NCI-H774 (cell line): ENCODE measurements around the gene GOPC.
"Not testable (repeated sequence)": the region's sequence is repeated elsewhere in the genome, so short reads cannot be mapped to it uniquely, and the experiment has no call there.

Experiments
- DNase-seq: peaks from one replicate; lab custom pipeline; 2025; lab: John Stamatoyannopoulos, UW

Gene GOPC

DNA sequence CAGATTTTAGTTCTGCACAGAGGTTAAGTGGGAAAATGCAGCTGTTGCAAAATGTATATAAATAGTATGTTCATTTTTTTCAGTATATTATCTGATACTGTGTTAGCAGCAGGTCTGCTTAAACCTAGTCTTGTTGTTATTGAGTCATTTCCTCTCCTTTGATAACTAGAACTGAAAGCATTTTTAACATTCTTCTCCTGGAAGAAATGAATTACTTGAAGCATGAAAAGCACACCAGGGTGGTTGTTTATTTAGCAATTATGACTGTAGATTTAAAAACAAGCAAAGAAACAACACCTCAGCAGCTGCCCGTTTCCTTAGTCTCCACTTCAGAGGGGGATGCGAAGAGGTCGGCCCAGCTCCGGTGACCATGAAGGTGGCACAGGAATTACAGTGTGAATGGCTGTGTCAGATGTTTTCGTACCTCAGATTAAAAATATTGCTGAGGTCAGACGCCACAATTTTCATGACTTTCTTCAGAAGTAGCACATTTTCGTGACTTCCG lies 53.5 kb downstream of the GOPC start:
- no peak for DNase-seq

DNA sequence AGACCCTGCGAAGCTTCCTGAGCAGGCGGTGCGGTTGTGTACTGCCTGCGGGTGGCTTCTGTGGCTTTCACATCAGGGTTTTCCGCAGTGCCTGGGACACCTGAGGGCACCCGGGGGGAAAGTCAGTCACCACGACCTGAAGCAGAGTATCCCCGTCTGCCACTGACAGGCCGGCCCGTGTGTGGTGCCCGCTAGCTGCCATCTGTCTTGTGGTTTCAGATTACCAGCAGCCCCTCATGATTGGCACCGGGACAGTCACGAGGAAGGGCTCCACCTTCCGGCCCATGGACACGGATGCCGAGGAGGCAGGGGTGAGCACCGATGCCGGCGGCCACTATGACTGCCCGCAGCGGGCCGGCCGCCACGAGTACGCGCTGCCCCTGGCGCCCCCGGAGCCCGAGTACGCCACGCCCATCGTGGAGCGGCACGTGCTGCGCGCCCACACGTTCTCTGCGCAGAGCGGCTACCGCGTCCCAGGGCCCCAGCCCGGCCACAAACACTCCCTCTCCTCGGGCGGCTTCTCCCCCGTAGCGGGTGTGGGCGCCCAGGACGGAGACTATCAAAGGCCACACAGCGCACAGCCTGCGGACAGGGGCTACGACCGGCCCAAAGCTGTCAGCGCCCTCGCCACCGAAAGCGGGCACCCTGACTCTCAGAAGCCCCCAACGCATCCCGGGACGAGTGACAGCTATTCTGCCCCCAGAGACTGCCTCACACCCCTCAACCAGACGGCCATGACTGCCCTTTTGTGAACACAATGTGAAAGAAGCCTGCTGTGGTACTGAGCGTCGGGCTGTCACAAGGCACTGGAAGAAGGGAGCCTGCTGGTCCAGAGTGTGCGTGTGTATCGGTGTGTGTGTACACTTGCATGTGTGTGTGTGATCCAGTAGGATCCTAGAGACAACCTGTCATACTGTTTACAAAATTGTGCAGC lies 54.4 kb downstream of the GOPC start:
- no peak for DNase-seq

DNA sequence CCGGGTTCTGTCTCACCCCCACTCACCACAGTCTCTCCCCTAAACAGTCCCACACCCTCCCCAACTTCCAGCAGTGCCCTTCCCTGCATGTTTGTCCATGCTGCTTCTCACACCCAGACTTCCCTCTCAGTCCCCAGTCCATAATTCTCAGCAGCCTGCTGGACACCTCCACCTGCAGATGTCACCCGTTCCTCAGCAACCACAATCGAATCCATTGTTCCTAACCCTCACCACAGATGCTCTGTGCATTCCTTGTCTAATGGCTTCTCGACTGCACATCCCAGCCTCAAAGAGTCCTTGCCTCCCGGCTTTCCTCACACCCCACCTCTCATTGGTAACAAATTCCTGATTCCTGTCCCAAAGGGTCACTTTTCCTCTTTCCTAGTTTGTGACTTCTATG lies 55.6 kb downstream of the GOPC start:
- DNase-seq, result no peak

DNA sequence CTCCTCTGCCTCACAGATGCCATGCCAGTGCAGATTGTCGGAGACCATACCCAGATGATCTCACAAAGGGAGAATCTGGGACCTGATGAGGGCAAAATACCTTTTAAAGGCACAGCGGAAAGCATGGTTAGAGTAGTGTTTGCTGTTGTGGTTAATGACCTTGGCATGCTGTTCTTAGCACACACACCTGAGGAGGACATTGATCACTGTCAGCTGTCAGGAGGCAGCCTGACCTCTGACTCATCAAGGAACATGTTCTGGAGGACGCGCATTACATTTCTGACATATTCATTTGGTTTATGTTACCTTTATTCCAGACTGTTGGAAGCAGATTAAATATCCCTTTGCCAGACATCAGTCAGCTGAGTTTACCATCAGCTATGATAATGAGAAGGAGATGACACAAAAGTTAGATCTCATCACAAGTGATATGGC lies 57.1 kb downstream of the GOPC start:
- no peak for DNase-seq

DNA sequence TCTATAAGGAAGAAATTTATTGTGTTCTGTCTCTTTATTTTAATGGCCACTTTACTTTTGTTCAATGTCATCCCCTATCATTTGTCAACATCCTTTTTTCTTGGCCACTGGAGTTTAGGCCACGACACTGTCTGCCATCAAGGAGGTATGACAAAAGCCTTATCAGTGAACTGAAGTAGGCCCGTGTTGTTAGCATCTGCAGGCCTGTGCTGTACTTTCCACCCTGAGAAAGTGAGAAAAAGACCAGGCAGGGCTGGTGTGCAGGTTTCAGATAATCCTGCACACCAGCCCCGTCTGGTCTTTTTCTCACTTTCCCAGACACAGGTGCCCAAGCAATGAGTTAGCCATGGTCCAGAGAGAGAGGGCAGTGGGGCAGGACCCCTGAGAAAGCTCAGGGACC lies 57.6 kb downstream of the GOPC start:
- no peak for DNase-seq

DNA sequence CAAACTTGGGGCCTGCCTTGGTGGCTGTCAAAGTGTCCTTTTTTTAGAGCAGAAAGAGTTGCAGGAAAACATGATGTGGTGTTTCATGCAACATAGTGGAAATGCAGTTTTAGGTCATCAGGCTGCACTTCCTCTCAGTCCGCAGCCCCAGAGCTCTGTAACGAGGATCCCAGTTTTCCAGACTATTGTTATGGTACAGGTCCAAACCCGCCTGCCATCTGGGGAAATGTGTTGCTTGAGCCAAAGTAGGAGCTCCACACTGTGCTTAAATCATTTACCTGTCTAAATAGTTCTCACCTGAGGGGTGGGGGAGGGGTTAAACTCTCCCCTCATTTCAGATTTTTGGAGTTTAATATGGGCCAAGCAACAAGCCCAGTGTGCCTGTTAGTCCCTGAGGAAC lies 59.8 kb downstream of the GOPC start:
- no peak for DNase-seq

DNA sequence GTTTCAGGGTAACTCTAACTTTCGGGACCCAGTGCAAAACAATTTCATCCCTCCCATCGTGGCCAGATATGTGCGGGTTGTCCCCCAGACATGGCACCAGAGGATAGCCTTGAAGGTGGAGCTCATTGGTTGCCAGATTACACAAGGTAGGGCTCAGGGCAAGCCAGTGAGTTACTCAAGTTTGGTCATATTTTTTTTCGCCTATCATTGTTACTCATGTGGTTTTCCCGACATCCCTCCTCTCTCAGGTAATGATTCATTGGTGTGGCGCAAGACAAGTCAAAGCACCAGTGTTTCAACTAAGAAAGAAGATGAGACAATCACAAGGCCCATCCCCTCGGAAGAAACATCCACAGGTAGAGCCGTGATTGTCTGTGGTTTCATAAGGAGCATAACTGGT lies 61.6 kb downstream of the GOPC start:
- DNase-seq, result no peak

DNA sequence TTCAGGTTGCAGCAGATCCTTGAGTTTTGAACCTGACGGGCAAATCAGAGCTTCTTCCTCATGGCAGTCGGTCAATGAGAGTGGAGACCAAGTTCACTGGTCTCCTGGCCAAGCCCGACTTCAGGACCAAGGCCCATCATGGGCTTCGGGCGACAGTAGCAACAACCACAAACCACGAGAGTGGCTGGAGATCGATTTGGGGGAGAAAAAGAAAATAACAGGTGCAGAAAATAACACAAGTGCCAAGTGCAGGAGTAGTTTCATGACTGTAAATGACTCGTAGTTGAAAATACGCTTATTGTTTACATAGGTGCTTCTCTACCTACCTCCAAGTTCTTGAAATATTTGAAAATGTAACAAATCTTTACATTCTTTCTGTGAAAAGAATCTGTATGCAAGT lies 63.7 kb downstream of the GOPC start:
- no peak for DNase-seq

DNA sequence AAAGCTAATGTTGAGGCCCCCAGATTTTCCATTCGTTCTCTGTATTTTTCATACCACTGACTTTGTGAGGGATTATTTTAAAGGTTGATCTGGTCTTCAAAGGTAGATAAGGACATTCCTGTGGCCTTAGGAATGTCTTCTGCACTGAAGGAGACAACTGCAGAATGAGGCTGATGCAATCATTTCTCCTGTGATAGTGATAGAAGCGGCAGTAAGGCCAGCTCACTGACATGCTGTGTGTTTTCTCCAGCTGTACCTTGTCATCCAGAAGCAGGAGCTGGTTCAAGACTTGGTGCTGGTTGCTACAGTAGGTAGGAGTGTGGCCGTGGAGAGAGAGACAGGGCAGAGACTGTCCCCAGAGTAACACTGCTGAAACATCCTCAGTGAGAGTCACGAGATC lies 66.0 kb downstream of the GOPC start:
- no peak for DNase-seq

DNA sequence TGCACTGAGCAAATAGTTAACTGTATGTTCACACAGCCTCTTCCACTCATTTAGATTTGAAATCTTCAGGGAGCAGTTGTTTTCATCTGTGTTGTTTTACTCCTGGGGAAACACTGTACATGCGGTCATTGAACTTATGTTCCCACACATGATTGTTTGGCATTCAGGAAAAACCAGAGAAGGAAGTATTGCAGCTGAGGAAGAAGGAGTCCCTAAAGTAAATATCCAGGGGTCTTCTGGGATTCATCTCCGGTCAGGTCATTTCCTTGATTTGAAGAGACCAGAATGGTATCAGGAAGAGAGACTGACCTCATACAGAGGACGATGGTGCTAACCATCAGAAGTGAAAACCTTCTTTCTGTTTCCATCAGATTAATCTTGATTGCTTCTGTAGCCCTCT lies 67.3 kb downstream of the GOPC start:
- no peak for DNase-seq

DNA sequence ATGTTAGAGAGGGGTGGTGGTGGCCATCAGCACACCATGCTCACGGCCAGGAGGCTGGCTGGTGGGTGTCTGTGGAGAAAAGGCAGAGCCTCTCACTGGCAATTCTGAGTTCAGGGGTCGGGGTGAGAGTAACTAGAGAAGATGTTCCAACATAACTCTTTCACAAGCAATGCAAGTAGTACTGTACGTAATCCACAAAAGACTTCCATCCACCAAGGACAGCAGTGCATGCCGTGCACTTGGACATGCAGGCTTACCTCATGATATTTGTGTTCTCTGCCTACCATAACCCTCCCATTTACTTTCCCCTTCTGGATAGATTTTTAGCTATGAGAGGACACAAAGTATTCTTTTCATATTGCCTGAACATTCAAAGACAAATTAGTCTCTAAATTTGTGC lies 68.5 kb downstream of the GOPC start:
- DNase-seq, result no peak

DNA sequence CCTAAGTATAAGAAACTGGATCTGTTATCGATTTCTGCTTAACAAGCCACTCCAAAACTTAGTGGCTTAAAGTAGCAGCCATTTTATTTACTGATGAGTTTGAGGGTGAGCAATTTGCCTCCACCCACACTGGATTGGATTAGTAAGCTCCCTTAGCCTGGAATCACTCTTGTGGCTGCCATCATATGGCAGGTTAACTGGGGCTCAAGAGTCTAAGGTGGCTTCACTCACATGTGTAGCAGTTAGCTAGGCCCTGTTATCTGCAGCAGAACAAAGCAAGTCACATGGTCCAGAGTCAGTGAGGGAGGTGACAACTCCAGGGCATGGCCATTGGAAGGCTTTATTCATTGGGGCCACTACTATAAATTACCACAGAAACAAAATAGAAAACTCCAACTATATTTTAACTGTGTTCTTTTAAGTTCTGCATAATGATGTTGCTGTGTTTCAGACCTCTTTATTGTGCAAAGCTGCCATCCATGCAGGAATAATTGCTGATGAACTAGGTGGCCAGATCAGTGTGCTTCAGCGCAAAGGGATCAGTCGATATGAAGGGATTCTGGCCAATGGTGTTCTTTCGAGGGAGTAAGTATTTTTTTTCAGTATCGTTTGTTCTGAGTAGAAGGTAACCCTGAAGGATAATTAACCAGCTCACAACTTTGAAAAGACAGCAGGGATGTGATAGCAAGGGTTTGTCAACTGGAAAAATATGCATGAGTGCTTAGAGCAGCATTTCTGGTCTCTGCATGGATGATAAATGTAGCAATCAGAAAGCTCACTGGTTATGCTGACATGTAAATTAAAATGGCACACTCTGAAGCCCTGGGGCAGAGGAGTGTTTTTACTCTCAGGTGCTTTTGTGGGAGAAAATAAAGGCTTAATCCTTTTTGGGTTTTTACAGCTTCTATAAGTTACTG lies 70.2 kb downstream of the GOPC start:
- no peak for DNase-seq

DNA sequence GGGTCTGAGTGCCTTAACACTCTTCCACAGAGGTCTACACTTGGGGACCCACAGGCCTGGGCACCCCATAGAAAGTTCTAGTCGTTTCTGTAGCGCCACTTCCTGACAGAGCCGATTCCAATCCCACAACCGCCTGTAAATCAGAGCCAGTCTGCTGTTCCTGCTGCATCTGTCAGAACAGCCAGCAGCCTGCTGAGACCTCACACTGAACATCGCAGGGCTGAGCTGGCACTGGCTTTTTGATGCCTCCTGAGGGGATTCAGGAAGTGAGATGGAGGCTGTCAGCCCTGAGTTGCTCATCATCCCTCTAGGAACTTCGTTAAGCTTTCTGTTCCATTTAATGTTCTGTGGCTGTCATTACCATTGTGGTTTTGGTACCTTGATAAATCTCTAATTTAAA lies 71.0 kb downstream of the GOPC start:
- DNase-seq, result no peak

DNA sequence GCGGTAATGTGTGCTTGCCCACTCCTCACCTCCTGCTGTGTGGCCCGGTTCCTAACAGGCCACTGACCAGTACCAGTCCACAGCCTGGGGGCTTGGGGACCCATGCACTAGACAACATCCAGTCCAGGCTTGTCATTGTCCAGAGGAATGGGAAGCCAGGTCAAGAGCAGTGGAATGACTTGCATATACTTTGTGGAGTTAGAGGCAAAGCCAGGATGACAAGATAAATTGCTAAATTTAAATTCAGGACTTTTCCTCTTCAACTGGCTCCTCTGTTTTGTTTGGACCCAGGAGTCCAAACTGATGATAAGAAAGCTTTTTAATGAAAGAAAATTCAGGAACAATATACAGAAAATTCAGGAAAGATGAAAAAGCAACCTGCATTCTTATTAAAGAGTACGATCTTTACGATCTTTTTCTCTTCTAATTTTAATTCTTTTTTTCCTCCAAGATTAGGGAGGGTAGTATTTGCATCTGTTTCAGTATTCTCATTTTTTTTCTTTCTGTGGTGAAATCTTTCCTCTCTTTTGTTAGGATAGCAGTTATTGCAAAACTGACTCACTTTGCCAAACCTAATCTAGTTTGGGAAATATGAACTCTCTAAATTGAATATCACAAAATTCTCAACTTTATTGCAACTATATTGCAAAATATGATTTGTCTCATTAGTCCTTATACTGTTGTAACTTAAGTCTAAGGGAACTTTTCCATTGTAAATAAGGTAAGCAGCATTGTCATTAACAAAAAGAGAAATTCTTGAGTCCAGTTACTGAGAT lies 71.7 kb downstream of the GOPC start:
- no peak for DNase-seq

DNA sequence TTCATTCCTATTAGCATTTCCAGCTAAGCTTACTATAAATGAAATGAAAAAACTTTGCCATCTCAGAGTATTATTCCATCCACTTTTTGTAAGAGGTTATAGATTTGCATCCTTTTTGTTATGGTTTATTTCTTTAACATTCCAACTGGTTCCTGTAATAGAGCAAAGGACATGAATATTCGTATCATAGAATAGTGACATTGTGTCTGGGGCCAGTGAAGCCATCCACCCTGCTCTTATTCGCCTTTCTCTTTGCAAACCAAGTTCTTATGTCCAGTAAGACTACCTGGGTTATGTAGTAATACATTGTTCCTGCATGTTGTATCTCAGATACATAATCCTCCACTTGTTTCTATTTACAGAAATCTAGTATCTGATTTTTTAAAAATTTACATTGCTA lies 76.7 kb downstream of the GOPC start:
- no peak for DNase-seq

DNA sequence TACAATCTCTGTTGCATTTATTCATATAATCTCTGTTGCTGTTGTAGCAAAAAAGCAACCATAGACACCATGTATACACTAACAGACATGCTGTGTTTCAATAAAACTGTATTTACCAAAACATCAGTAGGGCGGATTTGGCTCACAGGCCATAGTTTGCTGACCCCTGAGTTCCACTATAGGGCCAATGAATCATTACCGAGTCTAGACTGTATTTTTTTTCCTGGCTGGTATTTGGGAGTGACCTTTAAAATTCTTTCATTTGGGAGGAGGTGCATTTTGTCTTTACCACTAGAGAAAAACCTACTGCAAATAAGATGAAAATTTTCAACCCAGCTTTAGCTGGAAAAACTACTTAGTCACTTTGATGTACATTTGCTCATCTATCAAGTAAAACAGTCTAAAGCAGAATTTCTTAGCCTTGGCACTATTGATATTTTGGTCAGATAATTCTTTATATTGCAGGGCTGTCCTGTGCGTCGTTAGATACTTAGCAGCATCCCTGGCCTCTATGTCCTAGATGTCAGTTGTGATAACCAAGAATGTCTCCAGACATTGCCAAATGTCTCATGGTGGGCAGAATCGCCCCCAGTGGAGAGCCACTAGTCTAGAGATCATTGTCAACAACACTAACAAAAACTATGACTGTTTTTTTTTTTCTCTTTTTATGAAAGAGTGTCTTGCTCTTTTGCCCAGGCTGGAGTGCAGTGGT lies 80.4 kb downstream of the GOPC start:
- no peak for DNase-seq

DNA sequence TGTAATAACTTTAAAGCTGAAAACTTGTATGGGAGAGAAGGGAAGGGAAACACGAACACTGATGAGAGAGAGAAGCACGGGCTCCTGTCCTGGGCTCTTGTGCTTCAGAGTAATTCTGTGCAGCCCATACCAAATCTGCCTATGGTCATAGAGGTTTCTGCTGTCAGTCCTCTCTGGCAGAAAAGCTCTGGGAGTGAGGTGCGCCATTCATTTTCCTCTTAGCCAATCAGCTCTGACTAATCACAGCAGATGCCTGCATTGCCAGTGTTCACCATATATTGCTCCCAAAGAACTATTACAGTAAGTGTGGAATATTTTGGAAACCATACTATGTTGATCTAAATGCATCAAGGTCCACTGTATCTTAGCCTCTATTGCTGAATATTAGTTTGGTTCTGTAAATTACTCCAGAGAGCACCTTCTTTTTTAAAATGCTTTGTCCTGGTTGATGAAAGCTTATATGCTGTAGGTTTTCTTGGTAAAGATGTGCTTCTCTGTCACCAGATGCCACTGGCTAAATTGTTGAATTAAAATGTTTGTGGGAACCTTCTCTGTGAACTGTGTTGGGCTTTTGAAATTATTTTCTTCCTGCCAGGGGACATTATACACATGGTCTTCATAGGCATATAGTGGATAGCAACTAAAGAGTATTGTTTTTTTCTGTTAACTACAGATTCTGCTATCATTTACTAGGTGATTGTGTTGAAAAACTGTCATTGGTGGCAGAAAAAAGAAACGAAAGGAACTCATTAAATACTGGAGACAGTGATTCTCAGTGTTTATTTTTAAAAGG lies 81.5 kb downstream of the GOPC start:
- no peak for DNase-seq

DNA sequence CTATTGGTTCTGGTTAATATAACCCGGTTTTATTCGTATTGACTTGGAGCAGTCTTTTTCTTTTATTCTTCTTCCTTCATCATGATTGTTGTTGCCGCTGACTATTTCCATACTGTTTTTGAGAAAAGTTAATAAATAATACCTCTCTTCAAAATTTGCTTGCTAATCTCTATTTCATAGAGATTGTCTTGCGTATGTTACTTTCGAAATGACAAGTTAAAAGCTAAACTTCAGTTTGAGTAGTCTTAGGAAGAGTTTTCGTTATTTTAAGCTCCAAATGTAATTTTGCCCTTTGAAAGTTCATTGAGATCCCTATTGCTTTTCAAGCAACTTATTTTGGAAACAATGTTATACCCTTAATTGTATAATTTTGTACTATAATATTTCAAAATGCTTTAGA lies 83.4 kb downstream of the GOPC start:
- DNase-seq, result no peak

DNA sequence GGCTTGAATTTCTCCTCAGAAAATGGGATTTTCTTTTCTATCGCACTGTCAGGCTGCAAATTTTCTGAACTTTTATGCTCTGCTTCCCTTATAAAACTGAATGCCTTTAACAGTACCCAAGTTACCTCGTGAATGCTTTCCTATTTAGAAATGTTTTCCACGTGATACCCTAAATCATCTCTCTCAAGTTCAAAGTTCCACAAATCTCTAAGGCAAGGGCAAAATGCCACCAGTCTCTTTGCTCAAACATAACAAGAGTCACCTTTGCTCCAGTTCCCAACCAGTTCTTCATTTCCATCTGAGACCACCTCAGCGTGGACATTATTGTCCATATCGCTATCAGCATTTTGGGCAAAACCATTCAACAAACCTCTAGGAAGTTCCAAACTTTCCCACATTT lies 84.3 kb downstream of the GOPC start:
- not testable (repeated sequence) for DNase-seq

DNA sequence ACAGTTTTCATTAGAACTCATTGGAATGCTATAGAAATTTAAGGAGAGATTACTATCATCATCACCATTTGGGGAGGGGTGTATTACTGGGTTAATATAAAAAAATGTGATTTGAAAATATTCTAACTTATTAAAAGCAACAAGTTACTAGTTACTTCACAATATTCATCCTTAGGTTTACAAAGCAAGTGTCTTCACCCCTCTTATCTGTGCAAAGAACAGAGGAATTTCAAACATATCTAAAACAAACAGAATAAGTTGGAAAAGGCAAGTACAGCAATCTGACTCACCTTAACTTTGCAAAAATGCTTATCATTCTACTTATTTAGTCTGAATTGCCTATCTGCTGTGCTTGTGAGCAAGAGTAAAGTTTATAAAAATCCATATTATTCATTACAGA lies 87.0 kb downstream of the GOPC start:
- DNase-seq, result no peak

DNA sequence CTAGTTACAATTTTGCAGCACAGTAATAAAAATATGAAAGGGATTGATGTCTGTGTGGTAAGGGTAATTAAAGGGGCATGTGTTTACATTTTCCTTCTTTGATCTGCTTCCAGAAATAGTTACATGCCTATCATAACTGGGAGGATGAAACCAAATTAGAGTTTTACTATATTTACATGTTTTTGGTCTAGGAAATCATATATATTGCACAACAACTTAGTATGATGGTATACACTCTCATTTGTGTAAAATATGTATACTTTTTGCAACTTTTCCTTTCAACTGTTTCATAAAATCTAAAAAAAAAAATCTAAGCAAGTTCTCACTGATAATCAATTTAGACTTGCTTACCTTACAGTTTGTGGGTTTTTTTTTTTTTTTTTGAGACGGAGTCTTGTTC lies 87.7 kb downstream of the GOPC start:
- DNase-seq, result no peak
